ENCODE data around the gene SLC1A2.

SLC1A2 gene

DNA sequence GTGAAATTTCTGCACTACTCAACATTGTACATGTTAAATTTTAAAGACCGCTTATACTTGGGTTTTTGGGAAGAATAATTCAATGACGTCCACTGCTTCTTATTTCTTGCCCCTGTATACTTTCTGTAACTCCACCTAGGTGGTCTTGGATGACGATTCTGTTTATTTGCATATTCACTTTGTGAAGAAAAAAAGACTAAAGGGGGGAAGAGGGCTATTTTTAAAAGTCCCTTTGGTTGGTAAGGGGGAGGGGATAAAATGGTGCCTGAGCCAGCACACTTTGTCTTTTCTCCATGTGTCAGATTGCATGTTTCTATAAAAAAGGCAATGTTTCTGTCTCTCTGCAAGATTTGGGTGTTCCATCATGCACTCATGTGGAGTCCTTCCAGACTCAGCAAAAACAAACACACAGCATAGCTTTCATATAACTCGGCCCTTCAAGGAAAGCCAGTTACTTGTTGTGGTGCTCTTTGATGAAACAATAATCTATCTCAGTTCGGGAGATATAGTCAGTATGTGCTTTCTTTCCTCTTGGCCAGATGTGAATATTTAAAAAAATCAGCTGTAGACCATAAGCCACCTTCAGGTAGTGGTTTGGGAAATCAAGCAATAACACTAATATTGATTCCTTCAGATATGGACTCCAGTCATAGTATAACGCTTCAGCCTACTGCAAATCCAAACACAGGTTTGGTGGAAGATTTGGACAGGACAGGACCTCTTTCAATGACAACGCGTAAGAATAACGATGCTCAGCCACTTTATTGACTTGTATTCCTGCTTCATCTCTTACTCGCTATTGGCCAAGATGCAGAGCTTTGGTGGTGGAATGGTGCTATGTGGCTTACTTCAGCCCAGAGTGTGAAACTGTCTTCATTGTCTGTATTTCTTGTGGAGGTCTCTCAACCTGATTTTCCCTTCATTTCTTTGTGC lies 211.6 kb downstream of the SLC1A2 start:
- no peaks in the 10 kb centered on the region for H3K9me3 ChIP-seq (ENCODE audit: control insufficient read depth, low read length)
- no peaks in the 10 kb centered on the region for H3K27me3 ChIP-seq (ENCODE audit: control insufficient read depth, insufficient read depth, low read length)
- no peaks in the 10 kb centered on the region for H3K36me3 ChIP-seq (ENCODE audit: control insufficient read depth, insufficient read depth, low read length)
- H3K4me3 ChIP-seq (ENCODE audit: low read length), result no peak overlapping the region
- no peaks in the 10 kb centered on the region for H3K4me1 ChIP-seq (ENCODE audit: control insufficient read depth, insufficient read depth, low read length)
- no peak overlapping the region for H3K9ac ChIP-seq (ENCODE audit: low read length)

DNA sequence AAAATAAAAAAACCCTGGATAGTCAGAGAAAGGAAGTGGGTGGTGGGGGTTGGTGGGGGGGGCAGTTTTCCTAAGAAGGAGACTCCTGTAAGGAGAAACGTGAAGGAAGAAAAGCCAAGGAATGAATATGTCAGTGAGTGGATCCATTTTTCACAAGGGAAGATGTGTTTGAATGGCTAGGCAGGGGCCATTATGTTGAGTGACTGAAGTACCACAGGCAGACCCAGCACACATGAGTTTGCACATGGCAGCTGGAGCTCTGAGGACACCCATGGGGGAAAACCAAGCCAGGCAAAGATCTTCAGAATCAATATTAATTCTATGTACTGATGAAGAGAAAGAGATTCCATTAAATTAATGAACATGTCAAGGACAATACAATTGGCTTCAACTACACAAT lies 212.7 kb downstream of the SLC1A2 start:
- H3K36me3 ChIP-seq (ENCODE audit: control insufficient read depth, insufficient read depth, low read length), result no peaks in the 10 kb centered on the region
- no peak overlapping the region for H3K9ac ChIP-seq (ENCODE audit: low read length)
- no peak overlapping the region for H3K4me3 ChIP-seq (ENCODE audit: low read length)
- no peaks in the 10 kb centered on the region for H3K9me3 ChIP-seq (ENCODE audit: control insufficient read depth, low read length)
- H3K27me3 ChIP-seq (ENCODE audit: control insufficient read depth, insufficient read depth, low read length), result no peaks in the 10 kb centered on the region
- no peaks in the 10 kb centered on the region for H3K4me1 ChIP-seq (ENCODE audit: control insufficient read depth, insufficient read depth, low read length)

DNA sequence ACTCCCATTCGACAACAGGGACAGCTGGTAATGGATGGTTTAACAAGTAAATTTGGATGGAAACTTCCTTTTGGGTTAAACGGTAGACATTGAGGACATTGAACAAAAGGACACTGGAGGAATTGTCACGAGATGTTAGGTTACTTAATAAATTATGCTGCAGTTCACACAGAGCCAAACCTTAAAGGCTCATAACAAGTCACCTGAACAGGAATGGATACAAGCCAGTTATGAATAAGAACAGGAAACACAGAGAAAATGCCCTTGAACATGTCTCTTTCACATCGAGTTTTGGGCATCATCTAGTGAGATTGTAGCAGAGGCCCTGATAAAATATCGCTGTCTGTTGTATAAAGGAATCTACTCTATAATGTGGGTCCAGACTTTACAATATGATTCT lies 214.7 kb downstream of the SLC1A2 start:
- no peak overlapping the region for H3K9ac ChIP-seq (ENCODE audit: low read length)
- no peaks in the 10 kb centered on the region for H3K4me1 ChIP-seq (ENCODE audit: control insufficient read depth, insufficient read depth, low read length)
- no peaks in the 10 kb centered on the region for H3K36me3 ChIP-seq (ENCODE audit: control insufficient read depth, insufficient read depth, low read length)
- H3K9me3 ChIP-seq (ENCODE audit: control insufficient read depth, low read length), result no peaks in the 10 kb centered on the region
- no peaks in the 10 kb centered on the region for H3K27me3 ChIP-seq (ENCODE audit: control insufficient read depth, insufficient read depth, low read length)
- no peak overlapping the region for H3K4me3 ChIP-seq (ENCODE audit: low read length)

Data from mucosa of stomach (tissue), 1 donor.